RCC 7860 (cell line): Measurements from ENCODE around the gene TATDN2.
"Not testable (repeated sequence)": the region's sequence is repeated elsewhere in the genome, so short reads cannot be mapped to it uniquely, and the experiment has no call there.

Experiments used
- DNase-seq: peaks from one replicate; pipeline ENCODE4 v3.0.0-alpha.2; 2015; ENCODE audit warnings: low spot score
- FAIRE-seq: peaks from 2 replicates; lab custom pipeline; 2012; peaks lifted over from hg19 to GRCh38; lab: Jason Lieb, UNC

Gene TATDN2

DNA sequence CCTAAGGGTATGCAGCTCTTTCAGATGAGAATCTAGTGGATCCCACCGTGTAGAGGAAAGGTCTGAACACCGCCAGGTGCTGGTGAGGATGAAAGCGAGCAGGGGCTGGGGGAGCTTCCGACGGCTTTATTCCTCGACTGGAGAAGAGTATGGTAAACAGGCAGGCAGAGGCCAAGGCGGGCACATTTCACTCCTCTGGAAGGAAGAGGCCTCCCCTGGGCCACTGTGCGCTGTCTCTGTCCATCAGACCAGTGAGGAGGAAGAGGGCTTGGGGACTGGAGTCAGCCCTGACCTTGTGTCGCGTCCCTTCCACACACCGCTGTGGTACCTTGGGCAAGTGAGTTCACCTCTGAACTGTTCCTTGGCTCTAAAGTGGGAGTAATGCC is 40.3 kb downstream of the TATDN2 start:
- FAIRE-seq, result no peak
- DNase-seq, result no peak

DNA sequence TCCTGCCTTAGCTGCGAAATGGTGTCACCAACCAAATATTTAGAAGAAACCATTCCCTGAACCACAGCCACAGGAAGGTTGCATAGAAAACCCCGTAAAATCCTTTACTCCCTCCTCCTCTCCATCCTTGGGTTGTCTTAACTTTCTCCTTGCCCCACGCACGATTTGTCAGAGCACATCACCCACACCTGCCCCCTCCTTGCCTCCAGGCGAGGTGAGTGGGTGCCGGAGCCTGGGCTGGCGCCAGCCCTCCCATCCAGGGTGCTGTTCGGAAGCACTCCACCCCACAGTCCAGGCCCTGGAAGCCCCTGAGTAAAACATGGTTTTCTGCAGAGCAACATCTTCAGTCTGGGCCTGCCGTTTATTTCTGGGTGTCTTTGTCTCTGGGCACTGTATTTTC is 40.8 kb downstream of the TATDN2 start:
- FAIRE-seq, result no peak
- no peak for DNase-seq

DNA sequence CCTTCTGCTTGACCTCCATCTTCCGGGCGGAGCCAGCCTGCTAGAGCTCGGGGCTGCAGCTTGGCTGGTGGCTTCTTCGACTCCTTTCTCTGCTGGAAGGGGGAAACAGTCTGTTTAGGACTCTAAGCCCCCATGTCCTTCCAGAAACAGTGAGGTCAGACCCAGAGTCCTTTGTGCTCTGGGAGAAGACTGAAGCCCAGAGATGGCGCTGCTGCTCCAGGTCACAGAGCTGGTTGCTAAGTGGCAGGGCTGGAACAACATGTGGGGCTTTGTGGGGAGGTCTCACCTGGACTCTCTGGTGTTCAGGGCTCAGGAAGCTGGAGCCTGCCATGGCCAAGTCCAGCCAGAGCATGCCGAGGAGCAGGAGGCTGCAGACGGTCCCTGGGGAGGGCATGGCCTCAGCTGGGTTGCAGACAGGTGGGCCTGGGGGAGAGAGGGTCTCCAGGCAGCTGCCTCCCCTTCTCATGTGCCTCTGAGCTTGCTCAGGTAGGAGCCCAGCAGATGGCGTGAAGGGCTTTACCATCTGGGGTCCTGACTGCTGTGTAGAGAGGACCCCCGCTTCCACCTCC is 41.6 kb downstream of the TATDN2 start:
- DNase-seq, result no peak
- FAIRE-seq, result no peak

DNA sequence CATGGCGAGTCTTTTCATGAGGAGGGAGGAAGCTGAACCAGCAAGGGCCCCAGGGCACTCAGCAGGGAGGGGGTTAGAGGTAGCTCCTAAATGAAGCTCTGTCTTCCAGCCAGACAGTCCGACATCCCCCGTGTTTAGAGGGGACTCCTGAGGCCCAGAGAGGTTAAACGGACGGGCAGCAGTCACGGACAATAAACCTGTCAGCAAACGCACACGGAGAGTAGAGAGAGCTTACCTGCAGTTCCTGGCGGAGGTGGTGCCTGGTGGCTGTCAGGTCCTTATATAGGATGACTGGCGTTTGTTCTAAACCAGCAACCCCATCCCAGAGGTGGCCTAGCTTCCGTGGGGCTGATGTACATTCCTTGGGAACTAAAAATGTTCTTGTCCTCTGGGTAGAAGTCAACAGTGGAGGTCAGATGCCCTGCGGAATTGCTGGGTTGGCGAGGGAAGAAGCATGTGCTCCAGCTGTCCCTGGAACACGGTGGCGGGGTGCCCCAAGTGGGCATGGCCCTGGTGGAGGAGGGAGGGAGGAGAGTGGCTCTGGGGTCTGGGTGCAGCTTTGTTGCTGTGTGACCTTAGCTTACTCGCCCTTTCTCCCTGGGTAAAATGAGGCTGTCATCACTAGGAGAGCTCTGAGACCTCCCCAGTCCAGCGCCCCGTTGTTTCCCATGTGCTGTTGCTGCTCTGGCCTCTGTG is 42.4 kb downstream of the TATDN2 start:
- FAIRE-seq (no peak), DNase-seq (no peak)

DNA sequence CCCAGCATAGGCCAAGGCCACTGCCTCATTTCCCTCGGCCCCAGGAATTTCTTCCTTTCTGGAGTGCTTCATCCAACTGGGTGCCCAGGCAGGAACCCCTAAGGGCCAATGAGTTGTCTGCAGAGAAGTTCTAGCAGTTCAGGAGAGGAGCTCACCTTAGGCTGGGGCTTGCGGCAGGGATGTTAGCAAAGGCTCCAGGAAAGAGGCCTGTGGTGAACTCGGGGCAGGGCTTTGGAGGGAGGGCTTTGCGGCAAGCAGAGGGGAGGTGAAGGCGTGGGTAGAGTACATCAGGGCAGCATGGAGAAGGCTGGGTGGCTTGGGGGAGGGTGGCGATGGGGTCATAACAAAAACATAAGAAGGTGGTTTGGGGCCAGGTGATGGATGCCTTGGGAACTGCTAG is 43.4 kb downstream of the TATDN2 start:
- DNase-seq (no peak), FAIRE-seq (no peak)

DNA sequence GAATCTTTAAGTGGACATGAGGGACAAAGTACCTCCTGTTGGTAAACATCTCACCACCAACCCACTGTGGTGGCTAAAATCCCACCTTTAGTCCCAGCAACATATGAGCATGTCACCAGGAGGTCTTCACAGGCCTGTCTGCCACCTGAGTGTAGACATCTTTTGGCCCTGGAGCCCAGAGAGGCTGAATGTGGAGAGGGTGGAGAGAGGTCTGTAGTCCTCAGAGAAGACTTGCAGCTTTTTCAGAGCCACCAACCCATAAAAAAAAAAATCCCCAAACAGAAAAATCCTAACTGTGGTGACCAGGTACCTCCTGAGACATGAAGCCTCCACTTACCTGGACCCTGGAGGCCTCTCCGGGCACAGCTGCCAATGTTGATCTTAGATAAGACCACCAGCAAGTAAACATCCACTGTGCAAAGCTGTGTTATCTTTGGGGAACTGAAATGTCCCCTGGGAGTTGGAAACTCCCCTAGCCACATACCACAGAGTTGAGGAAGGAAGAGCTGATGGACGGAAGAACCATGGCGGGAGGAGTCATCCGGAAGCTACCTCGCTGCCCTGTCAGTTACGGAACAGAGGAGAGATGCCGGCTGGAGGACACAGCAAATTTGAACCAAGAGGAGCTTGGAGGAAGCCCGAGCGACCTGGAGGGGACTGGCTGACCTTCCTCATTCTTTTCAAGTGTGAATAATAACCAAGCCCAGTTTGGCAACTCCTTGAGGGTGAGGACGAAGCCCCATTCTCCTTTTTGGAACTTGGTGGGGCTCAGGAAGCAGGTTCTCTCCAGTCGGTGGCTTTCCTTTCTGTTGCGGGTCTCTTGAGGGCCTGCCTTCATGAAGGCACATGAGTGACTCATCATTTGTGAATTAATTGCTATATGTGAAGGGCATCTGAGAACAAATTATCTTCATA is 44.5 kb downstream of the TATDN2 start, which contains the start of gene GHRL:
Gene GHRL, minus strand, starts transcription at position 443 of the 915 bp plus-strand sequence. CDS start 2,767 bp downstream, outside the sequence.
- DNase-seq (no peak), FAIRE-seq (no peak)

DNA sequence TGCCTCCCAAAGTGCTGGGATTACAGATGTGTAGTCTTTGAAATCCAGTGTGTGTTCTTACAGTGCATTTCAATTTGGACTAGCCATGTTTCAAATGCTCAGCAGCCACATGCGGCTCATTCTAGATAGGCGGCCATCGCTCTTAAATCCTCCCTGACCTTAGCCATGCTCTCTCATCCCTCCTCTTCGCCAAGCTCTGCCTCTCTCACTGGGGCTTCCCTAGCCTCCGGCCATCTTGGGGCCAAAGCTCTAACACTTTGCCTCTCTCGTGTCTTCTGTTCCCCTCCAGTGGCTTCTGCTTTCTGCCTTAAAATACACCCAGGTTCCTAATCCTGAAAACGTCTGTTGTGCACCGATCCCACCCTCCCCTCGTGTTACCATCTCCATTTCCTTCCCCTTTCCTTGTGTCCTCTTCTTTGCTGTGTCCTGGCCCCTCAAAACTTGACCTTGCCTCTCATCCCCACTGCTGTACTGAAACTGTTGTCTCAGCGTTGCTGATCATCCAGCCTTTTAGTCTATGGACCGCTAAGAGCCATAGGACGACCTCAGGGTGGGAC is 45.8 kb downstream of the TATDN2 start:
- FAIRE-seq (no peak), DNase-seq (no peak)

DNA sequence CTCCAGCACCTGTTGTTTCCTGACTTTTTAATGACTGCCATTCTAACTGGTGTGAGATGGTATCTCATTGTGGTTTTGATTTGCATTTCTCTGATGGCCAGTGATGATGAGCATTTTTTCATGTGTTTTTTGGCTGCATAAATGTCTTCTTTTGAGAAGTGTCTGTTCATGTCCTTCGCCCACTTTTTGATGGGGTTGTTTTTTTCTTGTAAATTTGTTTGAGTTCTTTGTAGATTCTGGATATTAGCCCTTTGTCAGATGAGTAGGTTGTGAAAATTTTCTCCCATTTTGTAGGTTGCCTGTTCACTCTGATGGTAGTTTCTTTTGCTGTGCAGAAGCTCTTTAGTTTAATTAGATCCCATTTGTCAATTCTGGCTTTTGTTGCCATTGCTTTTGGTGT is 49.8 kb downstream of the TATDN2 start:
- FAIRE-seq, DNase-seq: not testable (repeated sequence)

DNA sequence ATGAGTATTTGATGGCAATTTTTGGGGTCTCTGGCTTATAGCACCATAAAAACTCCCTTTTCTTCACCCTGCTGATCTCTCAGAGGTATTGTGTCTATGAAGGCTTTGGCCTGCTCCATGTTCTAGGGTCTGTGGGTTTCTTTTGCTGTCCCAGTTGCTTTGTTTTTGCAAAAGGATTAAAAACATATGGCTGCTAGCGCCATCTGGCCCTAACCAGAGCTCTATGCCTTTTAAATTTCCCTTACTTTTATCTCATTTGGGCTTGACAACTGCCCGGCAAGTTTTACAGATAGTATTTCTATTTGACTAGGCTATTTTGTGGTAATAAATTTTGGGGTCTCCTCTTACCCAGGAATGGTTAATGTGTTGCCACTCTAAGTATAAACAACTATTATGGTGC is 50.9 kb downstream of the TATDN2 start:
- no peak for FAIRE-seq
- DNase-seq, result no peak

DNA sequence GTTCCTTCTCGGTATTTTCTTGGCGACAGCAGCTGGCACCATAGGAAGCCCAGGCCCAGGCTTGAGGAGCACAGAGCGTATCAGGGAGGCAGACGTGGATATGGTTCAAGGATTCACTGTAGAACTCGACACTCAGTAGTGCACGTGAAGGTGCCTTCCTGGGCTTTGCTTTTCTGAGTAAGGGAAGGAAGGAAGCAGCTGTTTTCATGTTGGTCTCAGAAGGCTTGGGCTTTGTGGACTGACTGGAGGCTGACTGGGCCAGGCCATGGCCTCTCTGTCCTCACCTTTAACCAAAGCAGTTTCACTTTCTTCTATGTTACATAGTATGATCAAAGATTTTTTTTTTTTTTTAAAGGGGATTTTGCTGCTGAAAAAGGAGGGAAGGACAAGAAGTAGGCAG is 51.4 kb downstream of the TATDN2 start:
- FAIRE-seq (no peak), DNase-seq (no peak)

DNA sequence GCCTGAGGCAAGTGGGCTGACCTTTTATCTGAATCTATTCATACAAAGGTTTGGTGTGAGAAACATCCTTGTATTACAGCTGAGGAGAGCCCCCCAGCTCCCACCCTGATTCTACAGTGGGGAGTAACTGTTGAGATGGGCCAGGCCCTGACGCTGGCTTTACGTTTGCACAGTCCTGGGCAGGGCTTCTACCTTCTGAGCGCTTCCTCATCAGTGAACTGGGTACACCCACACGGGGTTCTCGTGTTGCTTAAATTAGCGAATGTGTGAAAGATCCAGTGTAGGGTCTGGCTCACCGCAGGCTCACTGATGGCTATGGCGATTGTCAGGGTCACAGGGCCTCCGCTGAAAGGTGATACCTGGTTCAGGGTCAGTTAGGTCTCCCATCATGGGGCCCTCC is 51.8 kb downstream of the TATDN2 start:
- no peak for DNase-seq
- FAIRE-seq, result no peak

DNA sequence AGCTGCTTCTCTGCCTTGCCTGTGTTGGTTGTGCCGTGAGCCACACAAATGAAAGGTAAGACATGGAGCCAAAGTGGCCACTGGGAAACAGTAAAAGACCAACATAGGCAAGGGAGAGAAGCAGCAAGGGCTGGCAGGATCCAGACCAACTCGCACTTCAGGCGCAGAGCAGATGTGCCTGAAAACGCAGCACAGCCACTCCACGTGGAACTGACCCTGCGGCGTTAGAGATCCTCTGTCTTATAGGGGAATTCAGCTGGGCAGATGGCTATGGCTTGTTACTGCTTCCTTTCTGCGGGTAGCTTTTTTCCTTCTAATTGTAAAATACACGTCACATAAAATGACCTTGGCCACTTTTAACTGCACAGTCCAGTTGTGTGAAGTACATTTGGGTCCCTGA is 54.8 kb downstream of the TATDN2 start:
- FAIRE-seq, result no peak
- DNase-seq, result no peak

DNA sequence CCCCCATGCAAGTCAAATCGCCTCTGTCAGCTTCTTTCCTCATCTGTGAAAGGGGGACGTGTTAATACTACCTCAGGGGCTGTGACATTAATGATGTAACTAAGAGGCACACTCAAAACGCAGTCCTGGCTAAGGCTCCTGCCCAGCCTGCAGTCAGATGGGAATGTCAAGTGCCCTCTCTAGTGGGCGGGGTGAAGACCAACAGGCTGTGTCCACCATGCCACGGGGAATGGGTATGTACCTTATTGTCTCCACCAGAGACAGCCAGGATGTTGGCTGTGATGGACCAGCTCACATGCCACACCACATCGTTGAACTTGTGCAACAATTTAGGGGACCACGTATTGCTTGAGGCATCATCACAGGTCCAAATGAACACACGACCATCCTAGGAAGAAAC is 55.5 kb downstream of the TATDN2 start:
- FAIRE-seq (no peak), DNase-seq (no peak)

DNA sequence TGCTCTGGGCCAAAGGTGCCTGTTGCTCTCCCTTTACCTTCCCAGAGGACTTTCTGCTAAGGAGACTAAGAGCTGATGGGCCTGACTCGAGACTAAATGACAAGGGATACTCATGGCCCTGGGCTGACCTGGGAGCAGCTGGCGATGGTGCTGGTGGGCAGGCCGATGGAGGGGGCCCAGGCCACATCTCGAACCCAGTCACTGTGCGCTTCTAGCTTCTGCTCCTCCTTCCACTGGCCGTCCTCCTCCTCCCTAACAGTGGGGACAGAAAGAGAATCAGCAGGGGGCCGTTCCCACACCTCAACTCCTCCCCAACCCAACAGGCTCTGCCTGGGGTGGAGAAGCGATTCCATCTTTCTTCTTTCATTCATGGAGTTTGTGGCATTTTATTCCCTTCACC is 56.6 kb downstream of the TATDN2 start:
- no peak for DNase-seq
- FAIRE-seq, result no peak

DNA sequence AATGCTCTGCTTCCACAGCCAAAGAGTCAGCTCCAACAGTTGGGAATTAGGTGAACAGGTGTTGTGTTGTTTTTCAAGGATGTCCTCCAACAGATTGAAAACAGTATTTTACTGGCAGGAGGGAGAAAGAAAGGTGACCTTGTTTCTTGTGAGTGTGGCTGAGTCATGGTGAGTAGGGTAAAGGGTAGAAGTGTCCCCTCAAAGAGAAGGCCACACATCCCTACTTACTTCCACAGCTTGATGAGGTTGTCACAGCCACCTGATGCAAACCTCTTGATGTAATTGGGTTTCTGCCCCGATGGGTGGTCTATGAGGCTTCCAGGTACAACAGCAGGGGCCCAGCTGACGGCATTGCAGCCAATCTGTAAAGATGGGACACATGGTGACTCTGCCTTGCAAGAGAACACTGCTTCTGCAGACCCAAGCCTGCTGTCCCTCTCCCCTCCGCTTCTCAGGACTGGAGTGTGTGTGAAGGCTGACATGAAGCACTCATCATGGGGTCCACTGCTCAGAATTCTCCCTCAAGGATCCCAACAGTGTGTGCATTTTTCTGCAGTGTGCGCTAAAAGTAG is 57.2 kb downstream of the TATDN2 start:
- no peak for FAIRE-seq
- DNase-seq, result no peak

DNA sequence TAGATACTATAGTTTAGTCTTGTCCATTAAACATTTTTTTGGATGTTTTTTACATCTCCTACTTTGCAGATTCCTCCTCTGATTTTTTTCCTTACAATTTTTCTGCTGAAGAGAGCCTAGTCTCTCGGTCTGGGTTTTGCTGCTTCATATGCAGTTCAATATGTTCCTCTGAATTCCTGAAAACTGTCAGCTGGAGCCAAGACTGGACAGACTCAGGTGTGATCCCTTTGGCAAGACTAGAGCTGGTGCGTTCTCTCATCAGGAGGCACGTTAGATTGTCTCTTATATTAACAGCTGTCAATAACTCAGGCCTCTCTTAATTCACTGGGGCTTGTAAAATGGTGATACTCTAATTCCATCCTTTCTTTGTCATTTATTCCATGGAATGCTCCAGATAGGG is 57.9 kb downstream of the TATDN2 start:
- no peak for FAIRE-seq
- DNase-seq, result no peak

DNA sequence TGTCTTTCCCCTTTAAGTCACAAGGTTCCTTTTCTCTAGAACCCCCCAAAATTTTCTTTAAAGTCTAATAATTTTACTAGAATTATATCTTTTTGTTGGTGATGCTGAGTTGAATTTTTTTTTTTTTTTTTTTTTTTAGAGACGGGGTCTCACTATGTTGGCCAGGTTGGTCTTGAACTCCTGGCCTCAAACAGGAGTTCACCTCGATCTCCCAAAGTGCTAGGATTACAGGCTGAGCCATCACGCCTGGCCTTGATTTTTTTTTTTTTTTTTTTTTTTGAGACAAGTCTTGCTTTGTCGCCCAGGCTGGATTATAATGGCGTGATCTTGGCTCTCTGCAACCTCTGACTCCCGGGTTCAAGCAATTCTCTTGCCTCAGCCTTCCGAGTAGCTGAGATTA is 60.4 kb downstream of the TATDN2 start:
- no peak for DNase-seq
- no peak for FAIRE-seq

DNA sequence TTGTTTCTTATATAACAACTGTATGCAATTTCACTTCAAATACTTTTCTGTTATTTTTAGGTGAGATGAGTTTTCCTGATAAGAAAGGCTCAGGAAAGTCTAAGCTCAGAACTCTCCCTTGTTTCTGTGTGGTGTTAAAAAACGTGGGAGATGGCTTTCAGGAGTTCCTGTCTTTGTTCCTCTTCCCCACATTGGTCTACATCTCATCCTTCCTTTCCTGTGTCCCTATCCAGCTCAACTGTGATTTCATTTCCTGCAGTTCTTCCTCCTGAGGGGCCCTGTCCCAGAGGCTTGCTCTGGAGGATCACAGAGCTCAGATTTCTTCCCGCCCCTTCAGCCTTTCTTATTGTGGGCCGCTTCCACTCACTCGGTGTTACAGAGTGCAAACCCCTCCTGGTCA is 61.5 kb downstream of the TATDN2 start:
- FAIRE-seq, result no peak
- DNase-seq, result no peak

DNA sequence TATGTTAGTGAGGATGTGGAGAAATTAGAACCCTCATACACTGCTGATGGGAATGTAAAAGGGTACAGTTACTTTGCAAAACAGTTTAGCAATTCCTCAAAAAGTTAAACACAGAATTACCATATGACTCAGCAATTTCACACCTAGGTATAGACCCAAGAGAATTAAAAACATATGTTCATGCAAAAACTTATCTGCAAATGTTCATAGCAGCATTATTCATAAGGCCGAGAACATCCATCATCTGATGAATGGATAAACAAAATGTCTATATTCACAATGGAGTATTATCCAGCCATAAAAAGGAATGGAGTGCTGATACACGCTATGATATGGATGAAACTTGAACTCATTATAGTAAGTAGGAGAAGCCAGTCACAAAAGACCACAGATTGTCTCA is 62.3 kb downstream of the TATDN2 start:
- DNase-seq (no peak), FAIRE-seq (no peak)

DNA sequence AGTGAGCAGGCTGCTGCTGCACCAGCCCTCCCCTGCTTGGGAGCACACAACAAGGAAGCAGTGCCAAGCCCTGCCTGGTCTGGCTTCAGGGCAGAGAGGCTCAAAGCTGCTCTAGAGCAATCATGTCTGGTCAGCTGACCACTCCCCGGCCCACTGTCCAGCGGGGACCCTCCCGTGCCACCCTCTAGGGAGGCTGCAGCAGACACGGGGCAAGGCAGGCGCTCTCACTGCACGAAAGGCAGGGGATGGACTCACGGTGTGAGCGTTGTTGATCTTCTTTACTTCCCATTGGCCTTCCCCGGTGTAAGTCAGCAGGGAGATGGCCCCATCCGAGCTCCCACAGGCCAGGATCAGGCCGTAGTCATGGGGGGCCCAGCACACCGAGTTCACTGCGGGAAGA is 63.5 kb downstream of the TATDN2 start:
- no peak for FAIRE-seq

DNA sequence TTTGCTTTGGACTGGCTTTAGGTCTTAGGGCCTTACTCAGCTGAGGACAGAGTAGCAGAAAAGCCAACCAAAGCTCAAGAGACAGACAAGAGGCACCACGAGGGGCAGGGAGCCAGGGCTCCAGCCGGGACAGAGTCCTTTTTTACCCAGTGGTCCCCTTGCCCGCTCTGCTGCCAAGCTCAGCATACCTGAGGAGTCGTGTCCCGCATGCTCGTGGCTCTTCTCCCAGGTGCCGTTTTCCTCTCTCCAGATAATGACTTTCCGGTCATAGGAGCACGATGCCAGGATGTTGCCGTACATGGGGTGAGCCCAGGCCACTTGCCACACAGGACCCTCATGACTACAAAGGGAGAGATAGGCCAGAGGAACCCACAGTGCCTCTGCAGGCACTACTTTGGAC is 64.1 kb downstream of the TATDN2 start:
- no peak for FAIRE-seq
- no peak for DNase-seq

More for the DNA sequence above, 63.5 kb downstream of the TATDN2 start:
- no peak for DNase-seq
